Karpas-422 (cell line): ENCODE measurements around the gene KRTAP10-4. TPM values are rescaled to one million over a fixed set of nuclear protein-coding genes. Genes with fewer than 3 reads are reported as not detected.
"Not testable (repeated sequence)": the region's sequence is repeated elsewhere in the genome, so short reads cannot be mapped to it uniquely, and the experiment has no call there.

ENCODE experiments used
- DNase-seq: peaks from one replicate; pipeline ENCODE4 v3.0.0-alpha.2; 2015
- H2AFZ ChIP-seq: fragments of 200-600 bp; sonication (generic); 2 replicates; pipeline ENCODE4 v1.6.1; 2014; ENCODE audit warnings: antibody characterized with exemption, low read length, mixed read lengths
- H3K27ac ChIP-seq: fragments of 200-600 bp; sonication (generic); 2 replicates; pipeline ENCODE4 v1.5.1; 2014; ENCODE audit warnings: mild to moderate bottlenecking, low read length, moderate library complexity
- H3K27me3 ChIP-seq: fragments of 200-600 bp; sonication (generic); 2 replicates; pipeline ENCODE4 v1.6.1; 2014; ENCODE audit warnings: low read length, mixed read lengths
- H3K36me3 ChIP-seq: fragments of 200-600 bp; sonication (generic); 2 replicates; pipeline ENCODE4 v1.6.1; 2014; ENCODE audit warnings: low read length, mixed read lengths; ENCODE audit not compliant: insufficient read depth
- H3K4me1 ChIP-seq: fragments of 200-600 bp; sonication (generic); 2 replicates; pipeline ENCODE4 v1.6.1; 2014; ENCODE audit warnings: mild to moderate bottlenecking, low read length, mixed read lengths
- H3K4me2 ChIP-seq: fragments of 200-600 bp; sonication (generic); 2 replicates; pipeline ENCODE4 v1.6.1; 2014; ENCODE audit warnings: low read length, low read depth, mild to moderate bottlenecking; ENCODE audit not compliant: poor library complexity, severe bottlenecking
- H3K4me3 ChIP-seq: fragments of 200-600 bp; sonication (generic); 2 replicates; pipeline ENCODE4 v1.5.1; 2014; ENCODE audit warnings: mild to moderate bottlenecking, antibody characterized with exemption, low read length, mixed read lengths
- H3K79me2 ChIP-seq: fragments of 200-600 bp; sonication (generic); 2 replicates; pipeline ENCODE4 v1.6.1; 2014; ENCODE audit warnings: mild to moderate bottlenecking, low read length, mixed read lengths
- H3K9ac ChIP-seq: fragments of 200-600 bp; sonication (generic); 2 replicates; pipeline ENCODE4 v1.6.0; 2014; ENCODE audit warnings: low read length
- H3K9me2 ChIP-seq: fragments of 200-600 bp; sonication (generic), shearing (Covaris generic); replicated peaks from 2 replicates; pipeline ENCODE4 v1.6.0; 2014; ENCODE audit warnings: mild to moderate bottlenecking, low read length, moderate library complexity; ENCODE audit not compliant: insufficient read depth
- H3K9me3 ChIP-seq: fragments of 300-700, 200-600 bp; sonication (generic); 2 replicates; pipeline ENCODE4 v1.6.1; 2014; ENCODE audit warnings: low read length, mixed read lengths
- H4K20me1 ChIP-seq: fragments of 200-600 bp; sonication (generic); 2 replicates; pipeline ENCODE4 v1.6.1; 2014; ENCODE audit warnings: mild to moderate bottlenecking, antibody characterized with exemption, low read length, low read depth; ENCODE audit not compliant: insufficient read depth
- total RNA-seq: library from RNA; depleted of rRNA; stranded (reverse); fragments of >200 nt; shearing (Covaris generic); gene quantifications from 2 replicates; pipeline ENCODE4 v1.2.3, GENCODE V29; 2014; ENCODE audit warnings: low replicate concordance

Gene KRTAP10-4
- total RNA-seq, 1 experiment from 2014 or later: not detected

DNA sequence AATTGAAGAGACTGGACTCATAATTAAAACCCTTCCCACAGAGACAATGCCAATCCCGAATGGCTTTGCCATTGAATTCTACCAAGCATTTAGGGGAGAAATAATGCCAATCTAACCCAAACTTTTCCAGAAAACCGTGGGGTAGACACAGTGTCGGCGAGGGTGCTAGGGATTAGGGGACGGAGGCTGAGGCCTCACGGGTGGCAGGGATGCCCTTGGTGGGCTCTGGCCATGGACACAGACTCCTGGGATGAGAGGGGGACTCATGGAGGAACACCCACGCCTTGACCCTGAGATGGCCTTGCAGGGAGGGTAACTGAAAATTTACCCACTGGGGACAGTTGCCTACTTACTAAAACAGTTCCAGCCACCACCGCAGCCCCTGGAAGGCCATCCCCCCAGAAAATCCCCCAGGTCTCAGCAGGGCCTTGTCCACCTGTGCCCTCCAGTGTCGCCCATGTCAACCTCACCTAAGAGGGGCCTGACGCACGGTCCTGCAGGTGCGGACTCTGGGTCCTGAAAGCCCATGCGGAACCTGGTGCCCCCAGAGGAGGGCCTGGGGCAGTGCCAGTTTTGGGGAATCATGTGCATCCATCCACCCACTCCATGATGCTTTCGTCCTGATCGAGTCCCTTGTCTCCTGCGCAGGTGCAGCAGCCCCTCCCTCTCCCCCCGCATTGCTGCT, 5.0 kb downstream of the KRTAP10-4 start:
- Histone ChIP-seq H3K9ac (no peak overlapping the region), H3K27ac (no peak overlapping the region), H3K4me1 (no peaks in the 10 kb centered on the region), H3K79me2 (no peaks in the 10 kb centered on the region), H3K36me3 (no peaks in the 10 kb centered on the region), H3K9me2 (no peaks in the 10 kb centered on the region), H3K4me3 (no peak overlapping the region), H4K20me1 (no peaks in the 10 kb centered on the region), H3K4me2 (no peak overlapping the region), H3K27me3 (no peaks in the 10 kb centered on the region), H2AFZ (no peak overlapping the region), H3K9me3 (no peaks in the 10 kb centered on the region)
- DNase-seq: no peak

DNA sequence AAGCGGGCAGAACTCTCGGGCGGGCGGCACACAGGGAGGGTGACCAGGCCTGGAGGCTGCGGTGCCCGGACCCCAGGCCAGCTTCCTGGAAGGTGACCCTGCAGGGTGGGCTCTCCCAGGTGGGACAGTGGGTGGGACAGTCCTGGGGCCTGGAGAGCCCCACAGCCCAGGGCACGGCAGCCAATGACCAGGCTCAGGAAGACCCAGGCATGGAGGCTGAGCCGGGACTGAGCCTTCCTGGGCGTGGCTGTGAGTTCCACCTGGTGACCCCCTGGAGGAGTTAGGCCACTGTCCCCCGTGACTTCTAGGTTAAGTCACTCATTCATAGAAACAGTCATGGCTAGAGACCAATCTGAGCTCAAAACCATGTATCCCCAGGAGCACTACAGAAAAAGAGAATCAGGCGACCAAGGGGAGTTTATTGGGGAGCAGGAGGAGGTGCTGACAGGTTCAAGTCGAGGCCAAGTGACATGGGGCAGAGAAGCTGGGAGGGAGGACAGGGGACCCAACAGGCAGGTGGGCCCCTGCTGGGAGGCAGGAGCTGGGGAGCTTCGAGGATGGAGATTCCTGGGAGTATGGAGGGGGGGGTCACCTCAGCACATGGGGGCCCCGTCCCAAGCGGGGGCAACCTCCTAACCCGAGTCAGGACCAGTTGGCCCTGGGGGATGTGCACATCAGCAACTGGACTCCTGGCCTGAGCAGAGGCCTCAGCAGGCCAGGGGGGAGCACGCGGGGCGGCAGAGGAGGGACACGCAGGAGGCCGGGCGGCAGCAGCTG, 5.7 kb downstream of the KRTAP10-4 start:
- Histone ChIP-seq H3K27ac (no peak overlapping the region), H3K9me3 (no peaks in the 10 kb centered on the region)
- no peak for DNase-seq

DNA sequence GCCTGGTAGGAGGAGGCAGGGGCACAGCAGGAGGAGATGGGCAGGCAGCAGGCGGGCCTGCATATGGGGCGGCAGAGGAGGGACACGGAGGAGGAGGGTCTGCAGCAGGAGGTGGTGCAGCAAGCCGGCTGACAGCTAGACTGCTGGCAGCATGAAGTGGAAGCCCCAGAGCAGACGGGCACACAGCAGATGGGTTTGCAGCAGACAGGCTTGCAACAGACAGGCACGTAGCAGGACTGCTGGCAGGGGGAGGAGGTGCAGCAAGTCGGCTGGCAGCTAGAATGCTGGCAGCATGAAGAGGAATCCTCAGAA, 6.3 kb downstream of the KRTAP10-4 start:
- no peaks in the 10 kb centered on the region for H3K36me3 ChIP-seq
- H2AFZ ChIP-seq: no peak overlapping the region
- H3K4me1 ChIP-seq: no peaks in the 10 kb centered on the region
- no peaks in the 10 kb centered on the region for H3K27me3 ChIP-seq
- no peaks in the 10 kb centered on the region for H4K20me1 ChIP-seq
- no peaks in the 10 kb centered on the region for H3K9me3 ChIP-seq
- no peak overlapping the region for H3K4me3 ChIP-seq
- H3K79me2 ChIP-seq: no peaks in the 10 kb centered on the region
- H3K9ac ChIP-seq: no peak overlapping the region
- no peaks in the 10 kb centered on the region for H3K9me2 ChIP-seq
- no peak overlapping the region for H3K4me2 ChIP-seq
- H3K27ac ChIP-seq: no peak overlapping the region
- DNase-seq: no peak

More for the DNA sequence above, 5.7 kb downstream of the KRTAP10-4 start:
- H3K9me2 ChIP-seq: no peaks in the 10 kb centered on the region
- H2AFZ ChIP-seq: no peak overlapping the region
- H3K79me2 ChIP-seq: no peaks in the 10 kb centered on the region
- no peaks in the 10 kb centered on the region for H3K36me3 ChIP-seq
- no peaks in the 10 kb centered on the region for H3K27me3 ChIP-seq
- H3K9ac ChIP-seq: no peak overlapping the region
- H4K20me1 ChIP-seq: no peaks in the 10 kb centered on the region
- H3K4me3 ChIP-seq: no peak overlapping the region
- no peak overlapping the region for H3K4me2 ChIP-seq
- no peaks in the 10 kb centered on the region for H3K4me1 ChIP-seq

DNA sequence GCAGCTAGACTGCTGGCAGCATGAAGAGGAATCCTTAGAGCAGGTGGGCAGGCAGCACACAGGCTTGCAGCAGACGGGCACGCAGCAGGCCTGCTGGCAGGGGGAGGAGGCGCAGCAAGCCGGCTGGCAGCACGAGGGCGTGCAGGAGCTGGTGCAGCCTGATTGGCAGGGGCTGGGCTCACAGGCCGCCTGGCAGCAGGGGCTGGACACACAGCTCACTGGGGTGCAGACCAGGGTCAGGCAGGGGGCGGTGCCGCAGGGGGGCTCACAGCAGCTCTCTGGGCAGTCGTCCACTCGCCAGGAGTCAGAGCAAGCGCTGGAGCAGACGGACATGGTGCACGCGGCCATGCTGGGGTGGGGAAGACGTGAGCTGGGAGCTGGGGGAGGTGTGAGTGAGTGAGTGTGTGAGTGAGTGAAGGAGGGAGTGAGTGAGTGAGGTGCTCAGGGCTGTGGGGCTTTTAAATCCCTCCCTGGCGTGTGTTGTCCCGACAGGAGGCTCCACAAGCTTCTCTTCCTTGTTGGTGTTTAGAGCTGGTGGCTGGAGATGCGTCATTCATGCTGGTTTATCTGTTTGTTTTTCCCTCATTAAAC, 6.8 kb downstream of the KRTAP10-4 start, which contains the start of gene KRTAP10-5:
TSS of gene KRTAP10-5 (minus strand) at position 374 of the 591 bp plus-strand sequence. CDS start at position 348, 26 bp downstream.
- H3K4me1 ChIP-seq, H3K4me2 ChIP-seq, H3K9me2 ChIP-seq, DNase-seq, H3K4me3 ChIP-seq, H4K20me1 ChIP-seq, H3K79me2 ChIP-seq, H3K27me3 ChIP-seq, H3K9ac ChIP-seq, H3K27ac ChIP-seq, H2AFZ ChIP-seq, H3K36me3 ChIP-seq, H3K9me3 ChIP-seq: not testable (repeated sequence)

DNA sequence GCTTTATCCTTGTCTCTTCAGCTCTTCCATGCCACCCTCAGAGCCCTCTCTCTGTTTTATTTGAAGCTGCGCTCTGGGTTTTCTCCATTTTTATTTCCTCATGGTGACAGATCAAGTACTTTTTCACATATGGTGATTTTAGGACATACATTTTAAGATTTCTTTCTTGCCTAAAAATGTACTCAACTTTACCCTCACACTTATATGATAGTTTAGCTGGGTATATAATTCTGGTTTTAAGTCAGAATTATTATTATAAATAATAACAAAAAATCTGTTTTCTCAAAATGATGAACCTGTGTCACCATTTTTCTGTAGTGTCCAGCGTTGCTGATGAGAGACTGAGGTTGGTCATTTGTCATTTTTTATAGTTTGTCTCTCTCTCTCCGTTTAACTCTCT, 7.6 kb downstream of the KRTAP10-4 start:
- Histone ChIP-seq H3K9ac (no peak overlapping the region), H3K9me2 (no peaks in the 10 kb centered on the region), H3K79me2 (no peaks in the 10 kb centered on the region), H3K9me3 (no peaks in the 10 kb centered on the region), H3K27me3 (no peaks in the 10 kb centered on the region), H4K20me1 (no peaks in the 10 kb centered on the region), H3K27ac (no peak overlapping the region), H3K36me3 (no peaks in the 10 kb centered on the region), H3K4me3 (no peak overlapping the region), H3K4me2 (no peak overlapping the region), H3K4me1 (no peaks in the 10 kb centered on the region), H2AFZ (no peak overlapping the region)
- no peak for DNase-seq

DNA sequence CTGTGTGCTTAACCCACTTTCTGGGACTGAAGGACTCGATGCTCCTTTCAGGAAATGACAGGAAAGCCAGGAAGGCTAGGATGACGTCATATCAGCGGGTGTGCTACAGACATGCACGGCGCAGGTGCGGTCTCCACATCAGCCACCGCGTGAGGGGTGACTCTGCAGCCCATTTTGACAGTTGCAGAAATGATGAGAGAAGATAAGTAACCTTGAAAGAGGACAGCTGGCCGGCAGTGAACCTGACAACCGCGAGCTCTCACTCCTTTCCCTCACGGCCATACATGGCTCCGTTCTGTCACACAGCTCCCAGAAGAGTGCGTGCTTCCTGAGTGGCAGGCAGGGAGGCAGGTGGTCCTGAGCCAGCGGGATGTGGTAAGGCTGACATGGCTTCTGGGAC, 8.5 kb downstream of the KRTAP10-4 start:
- no peak overlapping the region for H3K27ac ChIP-seq
- no peaks in the 10 kb centered on the region for H3K27me3 ChIP-seq
- no peaks in the 10 kb centered on the region for H3K4me1 ChIP-seq
- H3K9ac ChIP-seq: no peak overlapping the region
- H3K9me3 ChIP-seq: no peaks in the 10 kb centered on the region
- H3K4me2 ChIP-seq: no peak overlapping the region
- H3K79me2 ChIP-seq: no peaks in the 10 kb centered on the region
- H2AFZ ChIP-seq: no peak overlapping the region
- H3K36me3 ChIP-seq: no peaks in the 10 kb centered on the region
- H4K20me1 ChIP-seq: no peaks in the 10 kb centered on the region
- no peaks in the 10 kb centered on the region for H3K9me2 ChIP-seq
- H3K4me3 ChIP-seq: no peak overlapping the region
- DNase-seq: no peak

DNA sequence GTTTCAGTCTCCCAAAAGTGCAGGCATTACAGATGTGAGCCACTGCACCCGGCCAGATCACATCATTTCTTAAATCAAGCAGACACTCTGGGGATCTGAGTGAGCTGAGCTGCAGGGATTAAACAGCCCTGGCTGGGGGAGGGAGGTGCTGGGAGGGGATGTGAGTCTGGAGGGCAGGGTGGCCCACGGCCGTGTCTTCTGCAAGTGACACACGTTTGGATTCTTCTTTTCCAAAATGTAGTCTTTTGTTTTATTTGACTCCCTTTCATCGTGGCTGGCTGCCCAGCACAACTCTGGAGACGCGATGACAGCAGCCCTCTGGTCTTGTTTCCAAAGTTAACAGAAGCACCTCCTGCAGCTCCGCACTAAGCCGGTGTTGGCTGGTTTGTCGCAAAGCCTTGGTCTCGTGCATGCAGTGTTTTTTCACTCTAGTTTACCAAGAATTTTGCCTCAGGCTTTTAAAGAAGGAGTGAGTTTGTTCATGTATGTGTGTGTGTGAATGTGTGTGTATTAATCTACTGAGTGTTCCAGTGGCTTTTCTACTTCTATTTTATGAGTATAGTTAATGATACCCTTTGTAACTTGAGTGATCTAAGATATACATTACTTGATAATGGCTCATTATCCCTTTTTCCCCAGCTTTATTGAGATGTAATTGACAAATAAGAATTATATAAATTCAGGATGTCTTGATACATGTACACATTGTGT, 9.7 kb downstream of the KRTAP10-4 start:
- no peaks in the 10 kb centered on the region for H3K9me2 ChIP-seq
- H3K4me1 ChIP-seq: no peaks in the 10 kb centered on the region
- no peaks in the 10 kb centered on the region for H3K79me2 ChIP-seq
- H2AFZ ChIP-seq: no peak overlapping the region
- no peaks in the 10 kb centered on the region for H3K9me3 ChIP-seq
- no peaks in the 10 kb centered on the region for H3K27me3 ChIP-seq
- H3K27ac ChIP-seq: no peak overlapping the region
- no peaks in the 10 kb centered on the region for H4K20me1 ChIP-seq
- no peak overlapping the region for H3K4me3 ChIP-seq
- no peak for DNase-seq
- no peak overlapping the region for H3K4me2 ChIP-seq
- no peaks in the 10 kb centered on the region for H3K36me3 ChIP-seq
- H3K9ac ChIP-seq: no peak overlapping the region

DNA sequence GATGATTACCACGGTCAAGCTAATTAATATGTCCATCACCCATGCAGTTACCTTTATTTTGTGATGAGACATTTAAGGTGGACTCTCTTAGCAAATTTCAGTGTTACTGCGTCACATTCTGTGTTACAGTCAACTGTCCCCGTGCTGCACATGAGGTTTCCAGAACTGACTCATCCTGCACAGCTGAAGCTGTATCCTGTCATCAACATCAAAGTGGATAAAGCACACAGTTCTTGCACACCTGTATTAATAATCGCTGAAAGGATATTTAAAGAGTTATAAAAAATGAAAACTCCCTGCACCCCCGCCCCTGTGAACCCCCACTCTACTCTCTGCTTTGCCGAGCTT, 10.2 kb downstream of the KRTAP10-4 start:
- Histone ChIP-seq H3K79me2 (no peaks in the 10 kb centered on the region), H3K9ac (no peak overlapping the region), H3K27ac (no peak overlapping the region), H3K9me2 (no peaks in the 10 kb centered on the region), H2AFZ (no peak overlapping the region), H3K4me2 (no peak overlapping the region), H3K4me1 (no peaks in the 10 kb centered on the region), H3K27me3 (no peaks in the 10 kb centered on the region), H4K20me1 (no peaks in the 10 kb centered on the region), H3K36me3 (no peaks in the 10 kb centered on the region), H3K9me3 (no peaks in the 10 kb centered on the region), H3K4me3 (no peak overlapping the region)
- no peak for DNase-seq
